HFF-Myc (cell line): ENCODE measurements around the gene RNF41.

Experiments
- DNase-seq: peaks from one replicate; pipeline ENCODE4 v3.0.0-alpha.2; 2011; ENCODE audit warnings: low read depth; ENCODE audit errors: extremely low read depth
- H3K4me3 ChIP-seq: replicated peaks from 2 replicates; pipeline ENCODE4 v1.5.1; 2011; ENCODE audit warnings: low read depth, mild to moderate bottlenecking, control low read depth, low read length
- TF ChIP-seq, protein P1 (sequence below): IDR thresholded peaks from 2 replicates; pipeline ENCODE4 v1.5.1; 2012; ENCODE audit warnings: mild to moderate bottlenecking, low read depth, low read length, control low read depth; ENCODE audit errors: missing control alignments

RNF41 gene

DNA sequence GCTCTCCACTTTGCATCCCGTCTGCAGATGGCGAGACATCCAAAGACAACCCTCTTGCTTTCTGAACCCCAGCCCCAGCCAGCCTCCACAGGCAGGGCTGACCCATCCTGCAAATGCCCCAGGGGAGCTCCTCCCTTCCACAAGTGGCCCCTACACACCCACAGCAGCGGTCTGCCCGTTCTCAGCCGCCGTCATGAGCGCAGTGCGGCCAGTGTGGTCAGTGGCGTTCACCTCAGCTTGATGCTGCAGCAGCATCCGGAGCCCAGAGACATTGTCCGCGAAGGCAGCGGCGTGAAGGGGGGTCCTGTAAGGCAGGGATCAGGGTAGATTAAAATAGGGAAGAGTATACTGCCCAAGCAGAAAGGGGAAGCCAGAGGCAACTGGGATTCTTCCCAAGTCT, 22.8 kb upstream of the RNF41 start:
- TF ChIP-seq, protein P1, sequence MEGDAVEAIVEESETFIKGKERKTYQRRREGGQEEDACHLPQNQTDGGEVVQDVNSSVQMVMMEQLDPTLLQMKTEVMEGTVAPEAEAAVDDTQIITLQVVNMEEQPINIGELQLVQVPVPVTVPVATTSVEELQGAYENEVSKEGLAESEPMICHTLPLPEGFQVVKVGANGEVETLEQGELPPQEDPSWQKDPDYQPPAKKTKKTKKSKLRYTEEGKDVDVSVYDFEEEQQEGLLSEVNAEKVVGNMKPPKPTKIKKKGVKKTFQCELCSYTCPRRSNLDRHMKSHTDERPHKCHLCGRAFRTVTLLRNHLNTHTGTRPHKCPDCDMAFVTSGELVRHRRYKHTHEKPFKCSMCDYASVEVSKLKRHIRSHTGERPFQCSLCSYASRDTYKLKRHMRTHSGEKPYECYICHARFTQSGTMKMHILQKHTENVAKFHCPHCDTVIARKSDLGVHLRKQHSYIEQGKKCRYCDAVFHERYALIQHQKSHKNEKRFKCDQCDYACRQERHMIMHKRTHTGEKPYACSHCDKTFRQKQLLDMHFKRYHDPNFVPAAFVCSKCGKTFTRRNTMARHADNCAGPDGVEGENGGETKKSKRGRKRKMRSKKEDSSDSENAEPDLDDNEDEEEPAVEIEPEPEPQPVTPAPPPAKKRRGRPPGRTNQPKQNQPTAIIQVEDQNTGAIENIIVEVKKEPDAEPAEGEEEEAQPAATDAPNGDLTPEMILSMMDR: no peak
- no peak for DNase-seq

DNA sequence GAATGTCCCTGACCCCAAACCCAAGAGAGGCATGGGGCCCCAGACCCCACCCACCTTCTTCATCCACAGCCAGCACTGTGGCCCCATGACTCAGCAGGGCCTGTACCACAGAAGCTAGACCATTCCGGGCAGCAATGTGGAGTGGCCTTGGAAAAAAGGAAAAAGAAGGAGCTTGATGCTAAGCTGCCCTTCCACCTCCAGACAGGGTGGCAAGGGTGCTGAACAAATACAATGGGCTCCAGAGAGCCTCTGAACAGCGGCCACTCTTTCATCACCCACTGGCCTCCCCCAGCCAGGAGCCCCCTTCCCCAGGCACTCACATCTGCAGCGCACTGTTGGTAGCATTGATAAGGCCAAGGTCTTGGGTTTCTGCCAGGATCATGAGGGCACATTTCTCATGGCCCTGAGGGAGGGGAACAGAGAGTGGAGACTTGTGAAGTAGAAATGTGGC, 22.0 kb upstream of the RNF41 start:
- no peak overlapping the region for H3K4me3 ChIP-seq
- TF ChIP-seq, protein P1: no peak

More for the DNA sequence above, 22.8 kb upstream of the RNF41 start:
- H3K4me3 ChIP-seq: no peak overlapping the region

DNA sequence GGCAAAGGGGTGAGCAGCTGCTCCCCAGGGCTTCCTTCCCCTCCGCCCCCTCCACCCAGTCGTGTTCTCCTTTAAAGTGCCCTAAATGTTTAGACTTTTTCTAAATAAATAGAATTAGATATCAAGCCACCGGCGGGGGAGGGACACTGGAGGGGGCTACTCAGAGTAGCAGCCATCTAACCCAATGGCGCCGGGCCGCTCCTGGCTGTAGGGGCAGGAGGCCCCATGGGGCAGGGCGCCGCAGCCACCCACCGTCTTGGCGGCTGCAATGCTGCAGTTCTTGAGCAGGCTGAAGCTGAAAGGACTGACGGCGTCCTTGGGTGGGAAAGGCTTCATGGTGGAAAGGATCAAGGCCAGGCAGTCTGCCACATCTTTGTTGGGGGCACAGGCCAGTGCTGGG, 21.3 kb upstream of the RNF41 start:
- no peak overlapping the region for H3K4me3 ChIP-seq
- no peak for DNase-seq
- TF ChIP-seq, protein P1: no peak

More for the DNA sequence above, 22.0 kb upstream of the RNF41 start:
- DNase-seq: no peak

DNA sequence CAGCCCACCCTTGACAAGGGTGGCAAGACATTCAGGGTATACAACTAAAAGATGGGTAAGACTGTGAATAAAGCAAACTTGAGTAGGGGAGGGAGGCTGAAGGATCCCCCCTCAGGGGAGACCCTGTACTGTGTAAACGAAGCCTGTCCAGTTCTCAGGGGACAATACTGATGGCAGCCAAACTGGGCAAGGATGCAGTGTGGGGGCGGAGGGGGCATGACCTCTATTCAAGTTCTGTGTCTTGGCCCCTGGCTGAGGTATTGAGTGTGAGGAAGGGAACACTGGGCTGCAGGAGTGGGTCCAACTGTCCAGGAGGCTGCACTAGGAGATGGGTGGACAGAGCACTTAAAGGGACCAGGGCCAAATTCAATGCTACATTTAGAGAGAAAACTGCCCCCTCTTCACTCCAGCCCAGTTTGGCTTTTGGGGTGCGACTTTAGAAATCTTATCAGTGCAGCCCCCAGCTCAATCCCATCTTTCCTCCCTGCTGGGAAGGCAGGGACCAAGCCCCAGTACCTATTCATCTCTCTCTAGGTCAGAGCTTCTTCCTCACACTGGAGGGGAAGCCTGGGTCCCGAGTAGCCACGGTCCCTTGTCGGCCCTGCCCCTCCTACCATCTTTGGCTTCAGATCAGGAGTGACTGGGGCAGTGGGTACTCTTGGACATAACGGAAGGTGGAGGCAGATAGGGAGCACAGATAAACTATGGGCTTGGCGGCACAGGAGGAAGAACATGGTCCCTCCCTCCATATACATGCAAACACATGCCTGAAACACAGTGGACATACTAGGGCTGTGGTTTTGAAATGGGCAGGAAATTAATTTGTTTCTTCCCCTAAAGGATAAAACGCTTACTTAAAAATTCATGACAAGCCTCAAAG, 19.9 kb upstream of the RNF41 start:
- H3K4me3 ChIP-seq: no peak overlapping the region
- TF ChIP-seq, protein P1: no peak
- DNase-seq: no peak

DNA sequence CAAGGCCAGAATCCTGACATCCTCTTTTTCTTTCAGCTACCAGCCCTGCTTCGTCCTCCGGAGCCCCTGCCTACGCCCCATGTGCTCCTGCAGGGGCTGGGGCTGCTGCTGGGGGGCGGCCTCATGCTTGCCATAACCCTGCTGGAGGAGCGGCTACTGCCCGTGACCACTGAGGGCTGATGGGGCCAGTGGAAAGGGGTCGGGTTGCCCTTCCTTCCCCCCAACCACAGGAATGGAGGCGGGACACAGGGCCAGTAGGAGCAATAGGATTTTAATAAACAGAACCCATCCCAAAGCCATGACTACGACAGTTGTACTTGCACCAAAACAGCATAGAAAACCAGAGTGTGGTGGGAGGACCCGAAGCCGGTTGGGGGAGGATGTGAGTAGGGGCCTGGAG, 15.8 kb upstream of the RNF41 start:
- TF ChIP-seq, protein P1: no peak
- no peak overlapping the region for H3K4me3 ChIP-seq
- DNase-seq: no peak

DNA sequence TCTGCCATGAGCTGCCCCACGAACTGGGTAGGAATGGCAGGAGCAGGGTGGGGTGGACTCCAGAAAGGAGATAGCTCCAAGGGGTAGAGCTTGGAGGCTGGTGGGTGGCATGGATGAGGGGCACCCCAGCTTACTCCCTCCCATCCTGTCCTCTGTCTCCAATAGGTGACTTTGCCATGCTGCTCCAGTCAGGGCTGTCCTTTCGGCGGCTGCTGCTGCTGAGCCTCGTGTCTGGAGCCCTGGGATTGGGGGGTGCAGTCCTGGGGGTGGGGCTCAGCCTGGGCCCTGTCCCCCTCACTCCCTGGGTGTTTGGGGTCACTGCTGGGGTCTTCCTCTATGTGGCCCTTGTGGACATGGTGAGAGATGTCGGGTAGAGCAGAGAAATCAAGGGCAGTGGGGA, 15.3 kb upstream of the RNF41 start:
- DNase-seq: no peak
- TF ChIP-seq, protein P1: no peak
- no peak overlapping the region for H3K4me3 ChIP-seq
